ENCODE data around the gene MLC1. TPM values are rescaled to one million over a fixed set of nuclear protein-coding genes. Genes with fewer than 3 reads are reported as not detected.

The MLC1 gene
- total RNA-seq, 1 donor from 2014 or later = 0.09 TPM

DNA sequence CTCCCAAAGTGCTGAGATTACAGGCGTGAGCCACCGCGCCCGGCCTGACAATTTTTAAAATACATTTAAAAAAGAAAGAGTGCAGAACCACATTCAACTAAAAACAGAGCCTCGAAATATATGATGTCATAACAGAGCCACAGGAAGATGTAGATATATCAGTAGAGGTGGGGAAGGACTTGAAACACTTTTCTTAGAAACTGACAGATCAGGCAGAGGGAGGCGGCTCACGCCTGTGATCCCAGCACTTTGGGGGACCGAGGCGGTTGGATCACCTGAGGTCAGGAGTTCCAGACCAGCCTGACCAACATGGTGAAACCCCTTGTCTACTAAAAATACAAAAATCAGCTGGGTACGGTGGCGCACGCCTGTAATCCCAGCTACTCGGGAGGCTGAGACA, 7.0 kb downstream of the MLC1 start:
- H3K9me3 Mint-ChIP-seq (ENCODE audit: unreplicated experiment) = no peaks in the 10 kb centered on the region
- Histone ChIP-seq H3K27ac (ENCODE audit: low read depth, low read length) (no peak overlapping the region), H3K79me2 (ENCODE audit: insufficient read depth, low read length) (no peaks in the 10 kb centered on the region), H3K9ac (ENCODE audit: low read length) (no peak overlapping the region), H3K9me3 (ENCODE audit: insufficient read depth, low read depth, low read length) (no peaks in the 10 kb centered on the region), H3K27me3 (ENCODE audit: insufficient read depth, low read length) (peaks cover 2% of the 10 kb centered on the region), H3K36me3 (ENCODE audit: insufficient read depth, low read length) (no peaks in the 10 kb centered on the region), H3K4me3 (ENCODE audit: insufficient read depth, low read depth, low read length) (no peak overlapping the region), H4K20me1 (ENCODE audit: insufficient read depth, low read length) (no peaks in the 10 kb centered on the region), H3K4me2 (ENCODE audit: low read length) (no peak overlapping the region), H3K4me1 (ENCODE audit: insufficient read depth, low read length) (no peaks in the 10 kb centered on the region), H2AFZ (ENCODE audit: low read depth, low read length) (no peak overlapping the region)
- no peaks in the 10 kb centered on the region for H3K36me3 Mint-ChIP-seq (ENCODE audit: low read depth, unreplicated experiment)
- no peaks in the 10 kb centered on the region for H3K4me1 Mint-ChIP-seq (ENCODE audit: low read depth, unreplicated experiment)
- peaks cover 18% of the 10 kb centered on the region for H3K27me3 Mint-ChIP-seq (ENCODE audit: low read depth, unreplicated experiment)
- no peak overlapping the region for H3K27ac Mint-ChIP-seq (ENCODE audit: unreplicated experiment)
- DNase-seq (ENCODE audit: low read depth) (no peak), FAIRE-seq (no peak)
- TF ChIP-seq, protein P1, sequence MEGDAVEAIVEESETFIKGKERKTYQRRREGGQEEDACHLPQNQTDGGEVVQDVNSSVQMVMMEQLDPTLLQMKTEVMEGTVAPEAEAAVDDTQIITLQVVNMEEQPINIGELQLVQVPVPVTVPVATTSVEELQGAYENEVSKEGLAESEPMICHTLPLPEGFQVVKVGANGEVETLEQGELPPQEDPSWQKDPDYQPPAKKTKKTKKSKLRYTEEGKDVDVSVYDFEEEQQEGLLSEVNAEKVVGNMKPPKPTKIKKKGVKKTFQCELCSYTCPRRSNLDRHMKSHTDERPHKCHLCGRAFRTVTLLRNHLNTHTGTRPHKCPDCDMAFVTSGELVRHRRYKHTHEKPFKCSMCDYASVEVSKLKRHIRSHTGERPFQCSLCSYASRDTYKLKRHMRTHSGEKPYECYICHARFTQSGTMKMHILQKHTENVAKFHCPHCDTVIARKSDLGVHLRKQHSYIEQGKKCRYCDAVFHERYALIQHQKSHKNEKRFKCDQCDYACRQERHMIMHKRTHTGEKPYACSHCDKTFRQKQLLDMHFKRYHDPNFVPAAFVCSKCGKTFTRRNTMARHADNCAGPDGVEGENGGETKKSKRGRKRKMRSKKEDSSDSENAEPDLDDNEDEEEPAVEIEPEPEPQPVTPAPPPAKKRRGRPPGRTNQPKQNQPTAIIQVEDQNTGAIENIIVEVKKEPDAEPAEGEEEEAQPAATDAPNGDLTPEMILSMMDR (IDR thresholded peaks at IDR 0.05; ENCODE audit: insufficient read depth, low read depth, low read length) = no peak
- TF ChIP-seq EZH2 (IDR thresholded peaks at IDR 0.05; ENCODE audit: insufficient read depth, low read length) = no peak
- H3K4me3 Mint-ChIP-seq (ENCODE audit: unreplicated experiment) = no peak overlapping the region

DNA sequence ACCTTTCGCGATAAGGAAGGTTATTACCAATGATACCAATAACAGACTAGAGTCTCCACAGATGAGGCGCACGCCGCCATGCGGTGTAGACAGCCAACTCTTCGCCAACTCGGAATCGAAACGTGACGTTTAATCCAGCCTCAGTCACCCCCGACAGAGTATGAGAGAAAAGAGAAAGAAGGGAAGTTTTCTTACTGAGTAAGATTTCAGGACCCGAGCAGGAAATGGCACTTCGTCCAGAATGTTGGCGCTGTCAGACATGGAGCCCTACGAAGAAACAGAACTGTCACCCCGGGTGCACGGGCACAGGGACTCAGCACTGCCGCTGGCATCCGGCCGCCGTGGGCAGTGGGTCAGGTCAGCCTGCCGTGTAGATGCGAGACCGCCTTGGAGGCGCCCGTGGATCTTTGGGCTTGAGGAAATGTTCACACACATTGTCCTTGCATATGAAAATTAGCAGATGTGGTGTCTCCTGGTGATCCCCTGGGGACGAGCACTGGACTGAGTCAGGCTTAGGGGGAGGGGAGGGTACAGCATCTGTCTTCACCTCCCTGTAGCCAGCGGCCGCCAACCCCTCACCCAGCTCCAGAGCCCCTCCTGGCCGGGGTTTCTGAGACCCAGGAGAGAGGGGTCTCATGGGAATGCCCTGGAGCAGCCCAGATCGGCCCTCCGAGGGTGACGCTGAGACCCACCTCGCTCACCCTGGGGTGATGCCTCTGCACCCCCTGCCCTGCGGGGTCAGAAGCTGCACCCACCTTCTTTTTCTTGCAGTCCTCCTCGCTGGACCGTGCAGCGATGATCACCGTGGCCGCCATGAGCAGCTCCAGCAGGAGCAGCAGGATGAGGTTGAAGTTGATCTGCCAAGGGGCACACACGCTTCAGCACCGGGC, 8.3 kb downstream of the MLC1 start:
- Histone ChIP-seq H3K9me3 (ENCODE audit: insufficient read depth, low read depth, low read length) (no peaks in the 10 kb centered on the region), H3K79me2 (ENCODE audit: insufficient read depth, low read length) (no peaks in the 10 kb centered on the region), H3K27ac (ENCODE audit: low read depth, low read length) (no peak overlapping the region), H3K4me2 (ENCODE audit: low read length) (no peak overlapping the region), H2AFZ (ENCODE audit: low read depth, low read length) (no peak overlapping the region), H3K27me3 (ENCODE audit: insufficient read depth, low read length) (no peaks in the 10 kb centered on the region), H3K9ac (ENCODE audit: low read length) (no peak overlapping the region), H3K4me1 (ENCODE audit: insufficient read depth, low read length) (no peaks in the 10 kb centered on the region), H3K36me3 (ENCODE audit: insufficient read depth, low read length) (no peaks in the 10 kb centered on the region), H3K4me3 (ENCODE audit: insufficient read depth, low read depth, low read length) (no peak overlapping the region), H4K20me1 (ENCODE audit: insufficient read depth, low read length) (no peaks in the 10 kb centered on the region)
- peaks cover 12% of the 10 kb centered on the region for H3K27me3 Mint-ChIP-seq (ENCODE audit: low read depth, unreplicated experiment)
- no peak for TF ChIP-seq EZH2 (IDR thresholded peaks at IDR 0.05; ENCODE audit: insufficient read depth, low read length)
- TF ChIP-seq, protein P1 (IDR thresholded peaks at IDR 0.05; ENCODE audit: insufficient read depth, low read depth, low read length) = no peak
- no peaks in the 10 kb centered on the region for H3K9me3 Mint-ChIP-seq (ENCODE audit: unreplicated experiment)
- H3K36me3 Mint-ChIP-seq (ENCODE audit: low read depth, unreplicated experiment) = no peaks in the 10 kb centered on the region
- H3K27ac Mint-ChIP-seq (ENCODE audit: unreplicated experiment) = no peak overlapping the region
- no peaks in the 10 kb centered on the region for H3K4me1 Mint-ChIP-seq (ENCODE audit: low read depth, unreplicated experiment)
- FAIRE-seq = no peak
- no peak for DNase-seq (ENCODE audit: low read depth)
- H3K4me3 Mint-ChIP-seq (ENCODE audit: unreplicated experiment) = no peak overlapping the region
